Gastrocnemius medialis (tissue), 4 donors: ENCODE results near the gene CHDH.

Experiments used
- POLR2A ChIP-seq, 2 donors: fragments of 450-650 bp; IDR thresholded peaks; one replicate each; pipeline ENCODE4 v1.6.1; 2017; ENCODE audit warnings: antibody characterized with exemption in 2 of 2, mild to moderate bottlenecking in 2 of 2, moderate library complexity in 2 of 2
- TF ChIP-seq, protein P1 (sequence below), 5 experiments: fragments of 450-650 bp in 3 of 5; fragments of 200-600 bp in 2 of 5; sonication (generic) in 2 of 5; IDR thresholded peaks in 4 of 5; conservative IDR thresholded peaks in 1 of 5; 1 replicate in 4 of 5; 2 replicates in 1 of 5; pipeline ENCODE4 v1.5.1; 2016 to 2019; ENCODE audit warnings: antibody characterized with exemption in 5 of 5, mild to moderate bottlenecking in 3 of 5, moderate library complexity in 3 of 5

- TF ChIP-seq, protein P1, sequence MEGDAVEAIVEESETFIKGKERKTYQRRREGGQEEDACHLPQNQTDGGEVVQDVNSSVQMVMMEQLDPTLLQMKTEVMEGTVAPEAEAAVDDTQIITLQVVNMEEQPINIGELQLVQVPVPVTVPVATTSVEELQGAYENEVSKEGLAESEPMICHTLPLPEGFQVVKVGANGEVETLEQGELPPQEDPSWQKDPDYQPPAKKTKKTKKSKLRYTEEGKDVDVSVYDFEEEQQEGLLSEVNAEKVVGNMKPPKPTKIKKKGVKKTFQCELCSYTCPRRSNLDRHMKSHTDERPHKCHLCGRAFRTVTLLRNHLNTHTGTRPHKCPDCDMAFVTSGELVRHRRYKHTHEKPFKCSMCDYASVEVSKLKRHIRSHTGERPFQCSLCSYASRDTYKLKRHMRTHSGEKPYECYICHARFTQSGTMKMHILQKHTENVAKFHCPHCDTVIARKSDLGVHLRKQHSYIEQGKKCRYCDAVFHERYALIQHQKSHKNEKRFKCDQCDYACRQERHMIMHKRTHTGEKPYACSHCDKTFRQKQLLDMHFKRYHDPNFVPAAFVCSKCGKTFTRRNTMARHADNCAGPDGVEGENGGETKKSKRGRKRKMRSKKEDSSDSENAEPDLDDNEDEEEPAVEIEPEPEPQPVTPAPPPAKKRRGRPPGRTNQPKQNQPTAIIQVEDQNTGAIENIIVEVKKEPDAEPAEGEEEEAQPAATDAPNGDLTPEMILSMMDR (IDR thresholded peaks at IDR 0.05 in 4 of 5, conservative IDR thresholded peaks at IDR 0.05 in 1 of 5) = no peak
- TF ChIP-seq POLR2A (IDR thresholded peaks at IDR 0.05) = no peak
These were observed 22.9 kb downstream of the CHDH start for GRCh38 chr3:53823026-53823955.
